Astrocyte of the spinal cord (primary cell): ENCODE results near the gene SATB2.

Experiments used
- DNase-seq: peaks from one replicate; pipeline ENCODE4 v3.0.0; 2011; ENCODE audit warnings: low read depth, low spot score
- H3K4me3 ChIP-seq: 2 replicates; pipeline ENCODE4 v1.5.1; 2011; ENCODE audit warnings: low read depth, mild to moderate bottlenecking, low read length, moderate library complexity
- in situ Hi-C: cut with HindIII; loops from 2 replicates; pipeline ENCODE4 v1.10.0; 2017; ENCODE audit warnings: low sequenced_read_pairs
- TF ChIP-seq, protein P1 (sequence below): IDR thresholded peaks from 2 replicates; pipeline ENCODE4 v1.5.1; 2012; ENCODE audit warnings: low read depth, mild to moderate bottlenecking, low read length, inconsistent platforms

The SATB2 gene

DNA sequence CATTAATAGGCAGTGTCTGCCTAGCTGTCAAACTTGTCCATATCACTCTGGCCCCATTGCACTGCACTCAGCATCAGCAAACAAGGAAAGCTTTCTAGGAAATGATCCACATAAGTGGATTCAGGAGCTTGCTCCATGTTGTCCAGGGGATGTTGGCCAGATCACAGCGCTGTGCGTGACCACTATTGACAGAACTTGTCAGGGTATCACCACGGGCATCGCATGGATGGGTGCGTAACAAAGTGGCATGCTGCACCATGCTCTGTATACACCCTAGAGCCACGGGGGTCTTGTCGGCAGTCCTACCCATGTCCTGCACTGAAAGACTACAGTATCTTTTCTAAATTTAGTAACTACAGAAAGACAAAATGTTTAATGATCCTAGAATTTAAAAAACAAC, 15.6 kb downstream of the SATB2 start:
- in situ Hi-C loops, result no loop called here
- no peak for DNase-seq
- no peak overlapping the region for H3K4me3 ChIP-seq
- TF ChIP-seq, protein P1, sequence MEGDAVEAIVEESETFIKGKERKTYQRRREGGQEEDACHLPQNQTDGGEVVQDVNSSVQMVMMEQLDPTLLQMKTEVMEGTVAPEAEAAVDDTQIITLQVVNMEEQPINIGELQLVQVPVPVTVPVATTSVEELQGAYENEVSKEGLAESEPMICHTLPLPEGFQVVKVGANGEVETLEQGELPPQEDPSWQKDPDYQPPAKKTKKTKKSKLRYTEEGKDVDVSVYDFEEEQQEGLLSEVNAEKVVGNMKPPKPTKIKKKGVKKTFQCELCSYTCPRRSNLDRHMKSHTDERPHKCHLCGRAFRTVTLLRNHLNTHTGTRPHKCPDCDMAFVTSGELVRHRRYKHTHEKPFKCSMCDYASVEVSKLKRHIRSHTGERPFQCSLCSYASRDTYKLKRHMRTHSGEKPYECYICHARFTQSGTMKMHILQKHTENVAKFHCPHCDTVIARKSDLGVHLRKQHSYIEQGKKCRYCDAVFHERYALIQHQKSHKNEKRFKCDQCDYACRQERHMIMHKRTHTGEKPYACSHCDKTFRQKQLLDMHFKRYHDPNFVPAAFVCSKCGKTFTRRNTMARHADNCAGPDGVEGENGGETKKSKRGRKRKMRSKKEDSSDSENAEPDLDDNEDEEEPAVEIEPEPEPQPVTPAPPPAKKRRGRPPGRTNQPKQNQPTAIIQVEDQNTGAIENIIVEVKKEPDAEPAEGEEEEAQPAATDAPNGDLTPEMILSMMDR, result no peak

- no peak overlapping the region for H3K4me3 ChIP-seq
- in situ Hi-C loops, result no loop called here
- no peak for DNase-seq
- TF ChIP-seq, protein P1, result no peak
Measured at GRCh38 chr2:199441759-199442158, 16.0 kb downstream of the SATB2 start.

DNA sequence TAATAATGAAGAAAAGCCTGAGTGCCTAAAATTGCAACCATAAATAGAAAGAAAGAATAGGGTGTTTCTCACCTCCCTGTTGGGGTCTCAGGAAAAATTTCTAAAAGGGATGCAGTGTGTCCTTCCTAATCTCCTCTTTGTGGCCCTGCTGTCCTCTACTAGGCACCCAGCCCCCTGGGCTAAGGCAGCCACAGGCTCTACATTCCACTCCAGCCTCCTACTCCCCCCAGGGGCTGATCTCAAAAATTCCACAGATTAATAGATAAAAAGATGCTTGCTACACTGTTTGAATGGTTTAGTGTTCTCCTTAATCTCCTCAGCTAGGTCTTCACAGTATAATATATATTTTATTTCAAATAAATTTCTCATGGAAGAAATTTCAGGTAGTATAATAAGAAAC, 17.6 kb downstream of the SATB2 start:
- TF ChIP-seq, protein P1, result no peak
- no peak for DNase-seq
- in situ Hi-C loops, result no loop called here
- H3K4me3 ChIP-seq, result no peak overlapping the region

DNA sequence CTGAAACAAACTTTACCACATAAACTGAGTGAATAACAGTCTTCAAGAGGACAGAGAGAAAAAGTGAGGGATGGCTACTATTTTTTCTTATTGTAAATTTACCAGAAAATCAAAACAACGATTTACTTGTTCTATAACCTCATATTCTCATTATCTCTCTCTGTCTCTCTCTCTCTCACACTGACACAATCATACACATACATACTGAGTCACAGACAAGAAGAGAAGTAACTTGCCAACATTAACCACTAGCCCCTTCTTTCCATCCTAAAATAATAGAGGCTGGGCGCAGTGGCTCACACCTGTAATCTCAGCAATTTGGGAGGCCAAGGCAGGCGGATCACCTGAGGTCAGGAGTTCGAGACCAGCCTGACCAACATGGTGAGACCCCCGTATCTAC, 18.2 kb downstream of the SATB2 start:
- TF ChIP-seq, protein P1, result no peak
- DNase-seq, result no peak
- in situ Hi-C loops, result no loop called here
- no peak overlapping the region for H3K4me3 ChIP-seq

DNA sequence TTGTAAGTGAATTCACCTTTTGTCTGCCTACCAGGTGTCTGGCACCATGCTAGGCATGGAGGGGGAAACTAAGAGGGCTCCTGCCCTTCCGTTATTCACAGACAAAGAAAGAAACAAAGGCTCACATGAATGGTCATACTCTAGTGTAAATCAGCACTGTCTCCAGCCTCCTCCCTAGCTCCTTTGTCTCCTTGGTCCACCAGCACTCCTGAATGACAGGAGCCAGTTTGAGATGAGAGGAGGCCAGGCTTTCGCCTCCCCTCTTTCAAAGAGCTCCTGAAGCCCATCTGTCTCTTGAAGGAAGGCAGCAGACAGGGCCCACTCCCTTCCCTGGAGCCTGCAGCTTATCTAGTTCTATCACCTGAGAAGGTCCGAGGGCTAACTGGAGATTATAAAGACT, 18.7 kb downstream of the SATB2 start:
- H3K4me3 ChIP-seq, result no peak overlapping the region
- TF ChIP-seq, protein P1, result no peak
- in situ Hi-C loops, result no loop called here
- DNase-seq, result no peak

- H3K4me3 ChIP-seq, result no peak overlapping the region
- in situ Hi-C loops, result no loop called here
- TF ChIP-seq, protein P1, result no peak
- no peak for DNase-seq
Measured at GRCh38 chr2:199434555-199434954, 23.2 kb downstream of the SATB2 start.
